Pancreas (tissue), 10 donors: Measurements from ENCODE around the gene PLGRKT. TPM values are rescaled to one million over a fixed set of nuclear protein-coding genes. Genes with fewer than 3 reads are reported as not detected.
"Not testable (repeated sequence)": the region's sequence is repeated elsewhere in the genome, so short reads cannot be mapped to it uniquely, and the experiment has no call there.

Experiments used
- ATAC-seq, 4 donors: fragments of 200-7000 bp; cut with Tn5 transposase; one replicate each; pipeline versions ENCODE4 v1.8.0 to v1.9.1; 2020; ENCODE audit warnings: mild to moderate bottlenecking in 4 of 4, moderate library complexity in 4 of 4
- DNase-seq, 6 donors: peaks; one replicate each; pipeline ENCODE4 v3.0.0-alpha.2; 2020
- FAIRE-seq: peaks from 2 replicates; lab custom pipeline; 2012; peaks lifted over from hg19 to GRCh38; lab: Jason Lieb, UNC
- H3K27ac ChIP-seq, 4 donors: fragments of 200-600 bp; sonication (generic); 1 replicate in 3 of 4; 2 replicates in 1 of 4; pipeline versions ENCODE4 v1.5.0 to v1.8.0; 2020
- H3K27me3 ChIP-seq, 4 donors: fragments of 200-600 bp; one replicate each; pipeline ENCODE4 v1.8.0; 2021
- H3K36me3 ChIP-seq, 3 donors: fragments of 200-600 bp; sonication (generic) in 1 of 3; one replicate each; pipeline versions ENCODE4 v1.5.0 to v1.8.0; 2020 to 2021
- H3K4me1 ChIP-seq, 3 donors: fragments of 200-600 bp; one replicate each; pipeline ENCODE4 v1.8.0; 2021
- H3K4me3 ChIP-seq, 4 donors: fragments of 200-600 bp; sonication (generic) in 2 of 4; one replicate each; pipeline versions ENCODE4 v1.5.0 to v1.8.0; 2020 to 2021
- H3K9me3 ChIP-seq, 4 donors: fragments of 200-600 bp; one replicate each; pipeline ENCODE4 v1.8.0; 2021
- WGBS, 2 donors: extraction: QIAGEN DNeasy Blood & Tissue Kit; methylation state at CpG; one replicate each; pipeline ENCODE4 v1.1.7; 2013; 5-methylcytosine and 5-hydroxymethylcytosine counted together
- intact Hi-C, 3 donors: fragments of 100-400 bp; cut with DNase I; formaldehyde crosslinking; loops; one replicate each; pipeline versions ENCODE4 v1.11.1 to v1.14.2; 2022
- polyA plus RNA-seq, 2 donors: library from polyadenylated mRNA; stranded (reverse); fragments of 200-250 nt; gene quantifications; one replicate each; pipeline ENCODE4 v1.2.3, GENCODE V29; 2013
- total RNA-seq, 6 donors: library from RNA; stranded (reverse); fragmentation: NEBNext Ultra II Directional in 4 of 6; extraction: Animal tissue kit (Norgen Biotek cat#: 25700) in 4 of 6; gene quantifications; one replicate each; pipeline versions ENCODE4 v1.2.1 to v1.2.4, GENCODE V29; 2021 to 2023
- TF ChIP-seq, protein P1 (sequence below), 4 donors: fragments of 200-600 bp; sonication (generic) in 3 of 4; IDR thresholded peaks; one replicate each; pipeline versions ENCODE4 v1.5.0 to v1.8.0; 2021; ENCODE audit warnings: antibody characterized with exemption in 4 of 4
- donor health status: healthy with polysubstance abuse.
- donor health status: DM: no; HTN: no; CAD: no; lungs with moderate emphysema.
- donor health status: DM: no; HTN: no; CAD: no.
- donor health status: control.
- donor health status: control.
- donor health status: Bipolar disorder and iron deficiency.
- donor health status: DM: yes; HTN: yes; CAD: no.
- donor health status: DM: no; HTN: no; CAD: no.
- donor health status: DM: no; HTN: no; CAD: no.
- donor health status: DM: yes; HTN: yes; CAD: no.

The PLGRKT gene
- total and polyA plus RNA-seq, 8 donors, result 4.9 to 9.0 (median 6.6) TPM

DNA sequence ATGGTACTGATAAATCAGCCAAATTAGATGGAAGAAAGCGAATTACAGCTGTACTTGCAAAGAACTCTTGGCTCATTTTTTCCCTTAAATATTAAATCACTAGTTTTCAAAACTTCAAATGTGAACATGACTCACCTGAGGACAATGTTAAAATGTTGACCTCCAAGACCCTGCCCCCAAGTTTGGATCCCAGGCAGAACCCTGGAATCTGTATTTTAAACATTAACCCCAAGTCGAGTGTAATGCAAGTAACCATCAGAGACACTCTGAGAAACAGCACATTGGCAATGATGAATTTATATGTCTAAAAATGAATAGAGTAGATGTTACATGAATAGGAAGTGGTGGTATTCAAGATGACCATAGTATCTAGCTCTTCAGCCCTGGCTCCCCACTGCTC is 10.3 kb upstream of the PLGRKT start:
- Histone ChIP-seq H3K27me3 (no peaks in the 10 kb centered on the region), H3K36me3 (no peaks in the 10 kb centered on the region), H3K27ac (no peak overlapping the region), H3K4me3 (no peak overlapping the region), H3K9me3 (peaks cover 0 to 6% (median 0%) of the 10 kb centered on the region in 4 donors), H3K4me1 (peaks cover 0 to 19% (median 6%) of the 10 kb centered on the region in 3 donors)
- WGBS, 2 donors, result 71 to 82% methylated on average over 2 of the region's 2 CpGs
- intact Hi-C loops, result no loop called here
- ATAC-seq (no peak), FAIRE-seq (no peak), DNase-seq (no peak)
- TF ChIP-seq, protein P1, sequence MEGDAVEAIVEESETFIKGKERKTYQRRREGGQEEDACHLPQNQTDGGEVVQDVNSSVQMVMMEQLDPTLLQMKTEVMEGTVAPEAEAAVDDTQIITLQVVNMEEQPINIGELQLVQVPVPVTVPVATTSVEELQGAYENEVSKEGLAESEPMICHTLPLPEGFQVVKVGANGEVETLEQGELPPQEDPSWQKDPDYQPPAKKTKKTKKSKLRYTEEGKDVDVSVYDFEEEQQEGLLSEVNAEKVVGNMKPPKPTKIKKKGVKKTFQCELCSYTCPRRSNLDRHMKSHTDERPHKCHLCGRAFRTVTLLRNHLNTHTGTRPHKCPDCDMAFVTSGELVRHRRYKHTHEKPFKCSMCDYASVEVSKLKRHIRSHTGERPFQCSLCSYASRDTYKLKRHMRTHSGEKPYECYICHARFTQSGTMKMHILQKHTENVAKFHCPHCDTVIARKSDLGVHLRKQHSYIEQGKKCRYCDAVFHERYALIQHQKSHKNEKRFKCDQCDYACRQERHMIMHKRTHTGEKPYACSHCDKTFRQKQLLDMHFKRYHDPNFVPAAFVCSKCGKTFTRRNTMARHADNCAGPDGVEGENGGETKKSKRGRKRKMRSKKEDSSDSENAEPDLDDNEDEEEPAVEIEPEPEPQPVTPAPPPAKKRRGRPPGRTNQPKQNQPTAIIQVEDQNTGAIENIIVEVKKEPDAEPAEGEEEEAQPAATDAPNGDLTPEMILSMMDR (IDR thresholded peaks at IDR 0.05), result no peak

DNA sequence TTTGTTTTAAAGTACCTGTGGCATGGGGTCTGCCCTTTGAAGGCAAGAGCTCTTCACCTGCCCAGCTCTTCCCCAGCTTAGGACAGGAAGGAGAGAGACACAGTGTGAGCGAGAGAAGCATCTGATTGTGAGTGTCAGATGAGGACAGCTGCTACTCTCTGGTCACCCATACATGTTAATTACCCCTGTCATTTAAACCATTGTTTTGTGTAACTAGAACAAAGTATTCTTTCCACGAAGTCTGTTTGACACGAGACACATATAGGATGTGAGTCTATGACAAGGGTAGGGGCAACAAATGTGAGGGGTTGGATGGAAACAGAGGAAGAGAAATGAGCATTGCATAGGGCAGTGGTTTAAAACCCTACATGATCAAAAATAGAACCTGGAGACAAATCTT is 9.6 kb upstream of the PLGRKT start:
- Histone ChIP-seq H3K27me3 (no peaks in the 10 kb centered on the region), H3K36me3 (no peaks in the 10 kb centered on the region), H3K27ac (no peak overlapping the region), H3K4me1 (peaks cover 0 to 16% (median 6%) of the 10 kb centered on the region in 3 donors), H3K4me3 (no peak overlapping the region), H3K9me3 (peaks cover 0 to 6% (median 0%) of the 10 kb centered on the region in 4 donors)
- intact Hi-C loops, result no loop called here
- ATAC-seq, result no peak
- WGBS, 2 donors, result 75 to 88% methylated on average over 3 of the region's 3 CpGs
- FAIRE-seq, result no peak
- no peak for DNase-seq
- TF ChIP-seq, protein P1 (IDR thresholded peaks at IDR 0.05), result no peak

DNA sequence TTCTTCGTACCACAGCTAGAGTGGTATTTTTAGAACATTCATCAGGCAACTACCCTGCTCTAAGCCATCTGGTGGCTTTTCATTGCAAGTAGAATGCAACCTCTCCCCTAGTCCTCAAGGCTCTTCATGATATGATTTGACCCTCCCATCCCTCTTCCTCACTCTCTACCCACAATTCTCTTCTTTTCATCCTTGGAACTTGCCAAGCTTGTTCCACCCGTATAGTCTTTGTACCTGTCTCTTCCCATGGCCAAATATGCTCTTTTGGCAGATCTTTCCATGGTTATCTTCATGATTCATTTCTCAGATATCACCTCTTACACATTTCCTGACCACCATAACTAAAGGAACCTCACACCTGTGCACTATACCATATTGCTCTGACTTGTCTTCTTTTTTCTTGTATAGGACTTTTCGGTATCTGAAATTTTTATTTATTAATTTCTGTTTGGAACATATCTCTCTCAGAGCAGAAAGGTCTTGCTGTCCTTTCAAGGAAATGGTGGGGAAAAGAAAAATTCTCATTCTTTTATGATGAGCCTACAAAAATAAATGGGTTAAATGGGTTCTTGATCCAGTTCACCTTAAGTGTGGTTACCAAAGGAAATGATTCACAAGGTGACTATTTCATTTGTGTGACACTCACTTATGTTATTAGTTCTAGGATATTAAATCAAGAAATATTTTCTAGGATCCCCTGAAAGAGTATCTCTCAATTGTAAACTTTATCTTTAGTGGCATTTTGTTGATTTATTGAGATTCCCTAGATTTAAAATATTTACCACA is 8.9 kb upstream of the PLGRKT start:
- TF ChIP-seq, protein P1 (IDR thresholded peaks at IDR 0.05), result no peak
- peaks cover 0 to 15% (median 6%) of the 10 kb centered on the region in 3 donors for H3K4me1 ChIP-seq
- ATAC-seq, result no peak
- H3K27ac ChIP-seq, result no peak overlapping the region
- peaks cover 0 to 6% (median 0%) of the 10 kb centered on the region in 4 donors for H3K9me3 ChIP-seq
- H3K4me3 ChIP-seq, result no peak overlapping the region
- FAIRE-seq, result no peak
- H3K27me3 ChIP-seq, result no peaks in the 10 kb centered on the region
- no peak for DNase-seq
- intact Hi-C loops, result no loop called here
- WGBS, 2 donors, result 65 to 73% methylated on average over 3 of the region's 3 CpGs
- no peaks in the 10 kb centered on the region for H3K36me3 ChIP-seq

DNA sequence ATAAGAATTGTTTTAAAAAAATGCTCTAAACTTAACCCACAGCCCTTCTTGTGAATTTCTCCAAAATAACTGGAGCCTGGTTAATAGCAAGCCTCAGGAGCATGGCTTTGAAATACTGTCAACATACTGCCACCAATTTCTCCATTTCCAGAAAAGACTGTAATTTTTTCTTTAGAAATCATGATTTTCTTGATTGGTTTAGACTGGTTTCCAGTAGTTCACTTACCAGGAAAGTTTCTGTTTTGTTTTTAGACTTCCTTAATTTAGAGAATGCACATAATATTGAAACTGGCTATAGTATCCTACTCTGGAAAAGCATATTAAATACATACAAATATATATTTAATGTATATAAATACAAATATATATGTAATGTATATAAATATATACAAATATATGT is 8.2 kb upstream of the PLGRKT start:
- peaks cover 0 to 9% (median 6%) of the 10 kb centered on the region in 3 donors for H3K4me1 ChIP-seq
- FAIRE-seq (no peak), DNase-seq (no peak), ATAC-seq (no peak)
- H3K27me3 ChIP-seq, result no peaks in the 10 kb centered on the region
- no peaks in the 10 kb centered on the region for H3K36me3 ChIP-seq
- no peak overlapping the region for H3K4me3 ChIP-seq
- TF ChIP-seq, protein P1 (IDR thresholded peaks at IDR 0.05), result no peak
- intact Hi-C loops, result no loop called here
- H3K27ac ChIP-seq, result no peak overlapping the region
- H3K9me3 ChIP-seq, result peaks cover 0 to 6% (median 0%) of the 10 kb centered on the region in 4 donors

DNA sequence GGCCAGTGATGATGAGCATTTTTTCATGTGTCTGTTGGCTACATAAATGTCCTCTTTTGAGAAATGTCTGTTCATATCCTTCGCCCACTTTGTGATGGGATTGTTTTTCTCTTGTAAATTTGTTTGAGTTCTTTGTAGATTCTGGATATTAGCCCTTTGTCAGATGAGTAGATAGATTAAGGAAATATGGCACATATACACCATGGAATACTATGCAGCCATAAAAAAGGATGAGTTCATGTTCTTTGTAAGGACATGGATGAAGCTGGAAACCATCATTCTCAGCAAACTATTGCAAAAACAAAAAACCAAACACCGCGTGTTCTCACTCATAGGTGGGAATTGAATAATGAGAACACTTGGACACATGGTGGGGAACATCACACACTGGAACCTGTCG is 7.4 kb upstream of the PLGRKT start:
- intact Hi-C loops, H3K4me3 ChIP-seq, H3K9me3 ChIP-seq, DNase-seq, H3K27me3 ChIP-seq, H3K27ac ChIP-seq, H3K4me1 ChIP-seq, H3K36me3 ChIP-seq, ATAC-seq, FAIRE-seq: not testable (repeated sequence)
- WGBS, 2 donors, result 77 to 82% methylated on average over 4 of the region's 4 CpGs
